GM10847 (cell line): ENCODE data around the gene KCNC3.

Experiments
- POLR2A ChIP-seq: IDR thresholded peaks from 2 replicates; pipeline ENCODE4 v1.6.1; 2011; ENCODE audit not compliant: insufficient read length; ENCODE audit errors: extremely low read depth

The KCNC3 gene

GRCh38 chr19:50359328-50359818, 30.2 kb upstream of the KCNC3 start:
- TF ChIP-seq POLR2A: no peak

GRCh38 chr19:50358483-50359327, 29.5 kb upstream of the KCNC3 start:
- TF ChIP-seq POLR2A: peak; percentile 57

GRCh38 chr19:50357178-50358100, 28.3 kb upstream of the KCNC3 start:
- TF ChIP-seq POLR2A: peak; percentile 26

GRCh38 chr19:50356691-50357177, 27.6 kb upstream of the KCNC3 start:
- no peak for TF ChIP-seq POLR2A

- TF ChIP-seq POLR2A: no peak
Measured at GRCh38 chr19:50352242-50352641, 23.1 kb upstream of the KCNC3 start.

GRCh38 chr19:50349277-50350057, 20.3 kb upstream of the KCNC3 start:
- TF ChIP-seq POLR2A: no peak

- TF ChIP-seq POLR2A: peak; percentile 73
Measured at GRCh38 chr19:50344661-50345318, 15.6 kb upstream of the KCNC3 start.

- TF ChIP-seq POLR2A: no peak
Measured at GRCh38 chr19:50341091-50341564, 12.0 kb upstream of the KCNC3 start.

- TF ChIP-seq POLR2A: no peak
Measured at GRCh38 chr19:50340331-50340730, 11.2 kb upstream of the KCNC3 start.

GRCh38 chr19:50334741-50335421, 5.7 kb upstream of the KCNC3 start:
- no peak for TF ChIP-seq POLR2A

GRCh38 chr19:50333737-50334617, 4.8 kb upstream of the KCNC3 start:
- peak; percentile 33 for TF ChIP-seq POLR2A

- TF ChIP-seq POLR2A: no peak
Measured at GRCh38 chr19:50333235-50333736, 4.1 kb upstream of the KCNC3 start.
